ENCODE measurements around the gene DBN1.

GRCh38 chr5:177505075-177505474, 31.6 kb upstream of the DBN1 start:
- TF ChIP-seq POLR2A (IDR thresholded peaks at IDR 0.05; ENCODE audit: extremely low read depth, insufficient read length) (no peak), CTCF (IDR thresholded peaks at IDR 0.05; ENCODE audit: low read depth, low read length) (no peak), MYC (IDR thresholded peaks at IDR 0.05; ENCODE audit: low read depth, low read length) (no peak)
